ENCODE measurements around the gene MICAL1. TPM values are rescaled to one million over a fixed set of nuclear protein-coding genes. Genes with fewer than 3 reads are reported as not detected.

The MICAL1 gene
- total RNA-seq, 4 donors from 2014 or later: 22.0 to 45.9 (median 28.8) TPM

GRCh38 chr6:109420751-109421150 is 34.8 kb downstream of the MICAL1 start:
- H3K9me3 ChIP-seq: no peaks in the 10 kb centered on the region
- WGBS: 45% methylated on average over 1 of the region's 1 CpG

DNA sequence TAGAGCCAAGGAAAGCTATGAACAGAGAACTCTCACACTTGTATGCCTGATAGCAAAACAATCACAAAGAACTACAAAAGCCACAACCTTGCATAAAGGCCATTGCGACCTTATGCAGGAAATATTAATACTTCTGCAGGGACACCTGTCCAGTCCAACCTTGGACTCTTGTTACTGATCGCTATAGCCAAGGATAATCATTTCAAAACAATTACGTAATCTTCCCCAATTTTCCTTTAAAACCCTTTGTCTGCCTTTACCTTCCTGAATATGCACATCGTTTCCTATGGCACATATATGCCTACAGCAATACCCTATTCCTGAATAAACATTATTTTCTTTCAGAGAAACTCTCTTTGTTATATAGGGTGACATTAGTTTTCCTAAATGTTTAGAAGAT is 37.9 kb downstream of the MICAL1 start:
- H3K27ac ChIP-seq: no peak overlapping the region
- no peaks in the 10 kb centered on the region for H3K36me3 ChIP-seq
- H3K9me3 ChIP-seq: no peaks in the 10 kb centered on the region
- no peak overlapping the region for H3K4me3 ChIP-seq
- H3K27me3 ChIP-seq: no peaks in the 10 kb centered on the region
- no peaks in the 10 kb centered on the region for H3K4me1 ChIP-seq
- DNase-seq (ENCODE audit: low spot score in 2 of 2): no peak
- TF ChIP-seq POLR2A (IDR thresholded peaks at IDR 0.05) (no peak), POLR2AphosphoS5 (IDR thresholded peaks at IDR 0.05) (no peak)
- WGBS: 94% methylated on average over 4 of the region's 4 CpGs

More at GRCh38 chr6:109420751-109421150, 34.8 kb downstream of the MICAL1 start:
- no peak overlapping the region for H3K27ac ChIP-seq
- DNase-seq (ENCODE audit: low spot score in 2 of 2): no peak
- no peaks in the 10 kb centered on the region for H3K27me3 ChIP-seq
- H3K36me3 ChIP-seq: no peaks in the 10 kb centered on the region
- H3K4me1 ChIP-seq: peaks cover 7% of the 10 kb centered on the region
- TF ChIP-seq POLR2AphosphoS5 (IDR thresholded peaks at IDR 0.05): no peak
- TF ChIP-seq EP300 (IDR thresholded peaks at IDR 0.05): no peak
- no peak for TF ChIP-seq CTCF (IDR thresholded peaks at IDR 0.05)
- no peak for TF ChIP-seq POLR2A (IDR thresholded peaks at IDR 0.05)
- no peak overlapping the region for H3K4me3 ChIP-seq

- H3K4me1 ChIP-seq: no peaks in the 10 kb centered on the region
- H3K36me3 ChIP-seq: no peaks in the 10 kb centered on the region
- WGBS: 55% methylated on average over 2 of the region's 2 CpGs
- no peaks in the 10 kb centered on the region for H3K27me3 ChIP-seq
- TF ChIP-seq CTCF (IDR thresholded peaks at IDR 0.05) (no peak), POLR2A (IDR thresholded peaks at IDR 0.05) (no peak), POLR2AphosphoS5 (IDR thresholded peaks at IDR 0.05) (no peak), EP300 (IDR thresholded peaks at IDR 0.05) (no peak)
- no peak overlapping the region for H3K27ac ChIP-seq
- no peak overlapping the region for H3K4me3 ChIP-seq
- H3K9me3 ChIP-seq: no peaks in the 10 kb centered on the region
- DNase-seq (ENCODE audit: low spot score in 2 of 2): no peak
These were observed 44.5 kb downstream of the MICAL1 start for GRCh38 chr6:109411034-109411433.

DNA sequence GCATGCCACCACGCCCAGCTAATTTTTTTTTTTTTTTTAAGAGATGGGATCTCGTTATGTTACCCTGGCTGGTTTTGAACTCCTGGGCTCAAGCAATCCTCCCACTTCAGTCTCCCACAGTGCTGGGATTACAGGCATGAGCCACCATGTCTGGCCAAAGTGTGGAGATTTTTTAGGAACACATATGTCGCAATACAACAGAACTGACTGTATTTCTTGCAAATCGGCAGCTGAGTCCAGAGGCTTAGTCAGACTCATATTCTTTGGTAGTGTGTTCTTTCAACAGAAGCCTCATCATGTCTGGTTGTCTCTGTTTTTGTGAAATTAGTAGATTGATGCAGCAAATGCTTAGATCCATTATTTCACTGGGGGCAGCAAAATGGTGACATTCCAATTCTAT is 49.4 kb downstream of the MICAL1 start:
- TF ChIP-seq EP300 (IDR thresholded peaks at IDR 0.05) (no peak), POLR2AphosphoS5 (IDR thresholded peaks at IDR 0.05) (no peak), CTCF (IDR thresholded peaks at IDR 0.05) (no peak), POLR2A (IDR thresholded peaks at IDR 0.05) (no peak)

DNA sequence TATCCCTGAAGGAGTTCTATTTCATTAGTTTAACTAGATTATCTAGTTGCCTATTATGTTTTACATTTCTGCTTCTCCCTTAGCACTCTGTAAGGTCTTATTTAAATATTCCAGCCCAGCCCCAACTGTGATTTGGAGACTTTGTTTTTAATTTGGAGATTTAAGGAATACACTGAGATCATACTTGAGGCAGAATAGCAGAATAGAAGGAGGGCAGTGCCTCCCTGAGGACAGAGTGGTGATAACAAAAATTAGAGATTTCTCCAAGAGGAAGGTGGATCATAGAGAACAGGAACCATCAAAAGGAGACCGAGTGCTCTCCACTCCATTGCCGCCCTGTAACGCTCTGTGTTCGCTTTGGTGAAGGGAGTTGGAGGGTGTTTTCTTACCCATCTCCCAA is 58.6 kb downstream of the MICAL1 start:
- Histone ChIP-seq H3K27me3 (no peaks in the 10 kb centered on the region), H3K4me3 (no peak overlapping the region), H3K36me3 (no peaks in the 10 kb centered on the region), H3K27ac (no peak overlapping the region), H3K9me3 (no peaks in the 10 kb centered on the region), H3K4me1 (peaks cover under 1% of the 10 kb centered on the region)
- TF ChIP-seq POLR2AphosphoS5 (IDR thresholded peaks at IDR 0.05) (no peak), EP300 (IDR thresholded peaks at IDR 0.05) (no peak), CTCF (IDR thresholded peaks at IDR 0.05) (peak; percentile 12 to 15), POLR2A (IDR thresholded peaks at IDR 0.05) (no peak)
- no peak for DNase-seq (ENCODE audit: low spot score in 2 of 2)
- WGBS: 83% methylated on average over 4 of the region's 4 CpGs

More for the DNA sequence above, 49.4 kb downstream of the MICAL1 start:
- Histone ChIP-seq H3K4me3 (no peak overlapping the region), H3K4me1 (peaks cover 5% of the 10 kb centered on the region), H3K9me3 (no peaks in the 10 kb centered on the region), H3K36me3 (no peaks in the 10 kb centered on the region), H3K27me3 (no peaks in the 10 kb centered on the region), H3K27ac (no peak overlapping the region)
- 73% methylated on average over 4 of the region's 4 CpGs for WGBS
- DNase-seq (ENCODE audit: low spot score in 2 of 2): no peak
